ENCODE results near the gene LOC101059915.
A peak's percentile ranks its signal among the peaks of the same experiment; 100 is the strongest.

LOC101059915 gene

GRCh38 chrX:71667328-71668247 is at the start of gene LOC101059915:
TSS of gene LOC101059915 (plus strand) at chrX:71667546.
- no peak for DNase-seq

GRCh38 chrX:71617742-71618141 is 49.6 kb upstream of the LOC101059915 start:
- no peak for DNase-seq

GRCh38 chrX:71618303-71618721 is 49.0 kb upstream of the LOC101059915 start, which contains the start of gene CXCR3:
TSS of gene CXCR3 (minus strand) at chrX:71618511. CDS start at chrX:71618449, 62 bp downstream.
- peak; percentile 83 for DNase-seq

GRCh38 chrX:71618787-71619186 is 48.6 kb upstream of the LOC101059915 start:
- no peak for DNase-seq

GRCh38 chrX:71619193-71619592 is 48.2 kb upstream of the LOC101059915 start:
- DNase-seq = peak; percentile 79

- no peak for DNase-seq
These were observed 47.4 kb upstream of the LOC101059915 start for GRCh38 chrX:71619986-71620385.

- DNase-seq = no peak
These were observed 45.7 kb upstream of the LOC101059915 start for GRCh38 chrX:71621603-71622002.

GRCh38 chrX:71622032-71622575 is 45.2 kb upstream of the LOC101059915 start:
- no peak for DNase-seq

GRCh38 chrX:71622576-71623450 is 44.5 kb upstream of the LOC101059915 start:
- peak; percentile 74 for DNase-seq

- no peak for DNase-seq
These were observed 43.6 kb upstream of the LOC101059915 start for GRCh38 chrX:71623714-71624113.

GRCh38 chrX:71625471-71625870 is 41.9 kb upstream of the LOC101059915 start:
- no peak for DNase-seq

- no peak for DNase-seq
These were observed 40.8 kb upstream of the LOC101059915 start for GRCh38 chrX:71626576-71626975.

GRCh38 chrX:71627588-71628404 is 39.5 kb upstream of the LOC101059915 start:
- DNase-seq = no peak

GRCh38 chrX:71629467-71629866 is 37.9 kb upstream of the LOC101059915 start:
- DNase-seq = no peak

GRCh38 chrX:71632923-71633657 is 34.3 kb upstream of the LOC101059915 start:
- no peak for DNase-seq

- DNase-seq = no peak
These were observed 33.0 kb upstream of the LOC101059915 start for GRCh38 chrX:71634366-71634765.

GRCh38 chrX:71636438-71637252 is 30.7 kb upstream of the LOC101059915 start:
- DNase-seq = no peak

- DNase-seq = no peak
These were observed 30.1 kb upstream of the LOC101059915 start for GRCh38 chrX:71637253-71637618.

GRCh38 chrX:71637848-71638247 is 29.5 kb upstream of the LOC101059915 start:
- no peak for DNase-seq

- DNase-seq = no peak
These were observed 28.9 kb upstream of the LOC101059915 start for GRCh38 chrX:71638409-71638808.

GRCh38 chrX:71640002-71640401 is 27.3 kb upstream of the LOC101059915 start:
- no peak for DNase-seq

Measured in activated CD4-positive, alpha-beta T cell treated with anti-CD3 and anti-CD28 coated beads for 48 hours (primary cell).